Fibroblast of skin of back (primary cell): ENCODE data around the gene SCYL2.
"Not testable (repeated sequence)": the region's sequence is repeated elsewhere in the genome, so short reads cannot be mapped to it uniquely, and the experiment has no call there.

Experiments
- DNase-seq: peaks from one replicate; pipeline ENCODE4 v3.0.0-alpha.2; 2013

The SCYL2 gene

DNA sequence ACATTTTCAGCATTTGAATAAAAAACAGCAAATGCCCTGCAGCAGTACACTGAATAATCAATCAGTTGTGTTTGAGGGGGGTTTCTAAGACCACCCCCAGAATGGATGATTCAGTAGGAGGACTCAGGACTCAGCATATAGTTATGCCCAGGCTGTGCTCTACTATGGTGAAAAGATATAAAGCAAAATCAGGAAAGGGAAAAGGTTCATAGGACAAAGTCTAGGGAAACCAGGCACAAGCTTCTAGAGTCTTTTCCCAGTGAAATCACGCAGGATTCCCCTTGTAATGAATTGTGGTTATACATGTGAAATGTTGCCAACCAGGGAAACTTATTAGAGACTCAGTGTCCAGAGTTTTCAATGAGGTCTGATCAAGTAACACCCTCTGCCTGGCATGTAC lies 64.9 kb downstream of the SCYL2 start:
- DNase-seq = no peak

DNA sequence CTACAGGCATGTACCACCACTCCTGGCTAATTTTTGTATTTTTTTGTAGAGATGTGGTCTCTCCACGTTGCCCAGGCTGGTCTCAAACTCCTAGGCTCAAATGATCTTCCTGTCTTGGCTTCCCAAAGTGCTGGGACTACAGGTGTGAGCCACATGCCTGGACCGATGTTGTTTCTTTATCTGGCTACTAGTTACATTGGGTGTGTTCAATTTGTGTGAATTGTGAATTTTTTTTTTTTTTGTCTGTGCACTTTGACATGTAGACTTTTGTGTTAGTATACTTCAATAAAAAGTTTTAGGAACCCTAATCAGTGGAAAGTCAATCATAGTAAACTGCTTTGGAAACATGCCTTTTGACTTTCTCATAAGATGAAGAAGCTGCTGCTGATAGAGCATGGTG lies 65.9 kb downstream of the SCYL2 start:
- DNase-seq = no peak

DNA sequence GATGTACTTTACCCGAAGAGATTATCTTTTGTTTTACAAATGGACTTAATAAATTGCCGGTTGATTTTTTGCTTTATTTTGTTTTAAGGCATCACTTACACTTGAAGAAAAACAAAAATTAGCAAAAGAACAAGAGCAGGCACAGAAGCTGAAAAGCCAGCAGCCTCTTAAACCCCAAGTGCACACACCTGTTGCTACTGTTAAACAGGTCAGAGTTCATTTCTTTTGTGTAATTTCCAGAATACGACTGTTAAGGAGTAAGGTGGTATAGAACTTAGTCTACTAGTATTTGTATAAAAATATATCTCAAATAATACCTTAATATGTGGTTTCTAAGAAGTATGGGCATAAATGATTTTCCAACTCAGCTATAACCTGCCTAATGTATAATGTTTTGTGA lies 70.3 kb downstream of the SCYL2 start:
- DNase-seq = no peak

DNA sequence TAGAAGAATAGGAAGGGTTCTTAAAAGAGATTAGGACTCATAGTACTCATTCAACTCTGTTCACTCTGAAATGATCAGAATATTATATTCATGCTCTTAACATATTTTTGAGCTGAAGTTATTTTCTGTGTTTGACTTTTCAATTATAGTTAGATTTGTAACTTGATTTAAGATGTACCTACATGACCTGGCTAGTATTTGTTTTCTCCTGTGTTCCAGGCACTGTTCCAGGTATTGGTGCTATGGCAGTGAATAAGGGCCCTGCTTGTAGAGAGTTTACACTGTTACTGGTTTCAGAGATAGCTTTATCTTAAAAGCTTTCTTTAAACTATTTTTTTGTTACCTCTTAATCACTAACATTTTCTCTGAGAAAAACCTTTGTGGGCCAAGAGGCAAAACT lies 70.8 kb downstream of the SCYL2 start:
- DNase-seq = no peak

DNA sequence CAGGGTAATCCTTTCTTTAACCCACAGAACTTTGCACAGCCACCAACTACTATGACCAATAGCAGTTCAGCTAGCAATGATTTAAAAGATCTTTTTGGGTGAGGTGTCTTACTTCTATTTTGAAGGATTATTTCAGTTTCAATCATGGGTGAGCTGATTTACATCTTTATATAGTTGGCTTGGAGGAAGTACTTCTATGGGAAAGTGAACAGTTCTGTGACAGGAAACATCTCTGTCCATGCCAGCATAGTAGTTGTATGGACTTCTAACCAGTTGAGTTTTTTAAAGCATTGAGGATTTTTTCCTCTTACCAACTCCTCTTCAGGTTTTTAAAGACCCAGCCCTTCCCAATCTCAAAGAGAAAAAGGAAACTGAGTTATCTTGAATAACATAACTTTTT lies 72.1 kb downstream of the SCYL2 start:
- DNase-seq = no peak

DNA sequence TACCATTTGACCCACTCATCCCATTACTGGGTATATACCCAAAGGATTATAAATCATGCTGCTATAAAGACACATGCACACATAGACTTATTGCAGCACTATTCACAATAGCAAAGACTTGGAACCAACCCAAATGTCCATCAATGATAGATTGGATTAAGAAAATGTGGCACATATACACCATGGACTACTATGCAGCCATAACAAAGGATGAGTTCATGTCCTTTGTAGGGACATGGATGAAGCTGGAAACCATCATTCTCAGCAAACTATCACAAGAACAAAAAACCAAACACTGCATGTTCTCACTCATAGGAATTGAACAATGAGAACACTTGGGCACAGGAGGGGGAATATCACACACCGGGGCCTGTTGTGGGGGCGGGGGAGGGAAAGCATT lies 75.9 kb downstream of the SCYL2 start:
- not testable (repeated sequence) for DNase-seq

DNA sequence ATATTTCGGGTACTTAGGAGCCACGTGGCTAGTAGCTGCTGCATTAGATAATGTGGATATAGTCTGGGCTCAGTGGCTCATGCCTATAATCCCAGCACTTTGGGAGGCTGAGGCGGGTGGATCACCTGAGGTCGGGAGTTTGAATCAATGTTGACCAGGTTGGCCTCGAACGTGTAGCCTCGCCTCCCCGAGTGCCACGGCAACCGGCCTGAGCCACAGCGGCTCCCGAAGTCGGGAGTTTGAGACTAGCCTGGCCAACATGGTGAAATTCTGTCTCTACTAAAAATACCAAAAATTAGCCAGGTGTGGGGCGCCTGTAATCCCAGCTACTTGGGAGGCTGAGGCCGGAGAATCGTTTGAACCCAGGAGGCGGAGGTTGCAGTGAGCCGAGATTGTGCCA lies 77.4 kb downstream of the SCYL2 start:
- DNase-seq = not testable (repeated sequence)

DNA sequence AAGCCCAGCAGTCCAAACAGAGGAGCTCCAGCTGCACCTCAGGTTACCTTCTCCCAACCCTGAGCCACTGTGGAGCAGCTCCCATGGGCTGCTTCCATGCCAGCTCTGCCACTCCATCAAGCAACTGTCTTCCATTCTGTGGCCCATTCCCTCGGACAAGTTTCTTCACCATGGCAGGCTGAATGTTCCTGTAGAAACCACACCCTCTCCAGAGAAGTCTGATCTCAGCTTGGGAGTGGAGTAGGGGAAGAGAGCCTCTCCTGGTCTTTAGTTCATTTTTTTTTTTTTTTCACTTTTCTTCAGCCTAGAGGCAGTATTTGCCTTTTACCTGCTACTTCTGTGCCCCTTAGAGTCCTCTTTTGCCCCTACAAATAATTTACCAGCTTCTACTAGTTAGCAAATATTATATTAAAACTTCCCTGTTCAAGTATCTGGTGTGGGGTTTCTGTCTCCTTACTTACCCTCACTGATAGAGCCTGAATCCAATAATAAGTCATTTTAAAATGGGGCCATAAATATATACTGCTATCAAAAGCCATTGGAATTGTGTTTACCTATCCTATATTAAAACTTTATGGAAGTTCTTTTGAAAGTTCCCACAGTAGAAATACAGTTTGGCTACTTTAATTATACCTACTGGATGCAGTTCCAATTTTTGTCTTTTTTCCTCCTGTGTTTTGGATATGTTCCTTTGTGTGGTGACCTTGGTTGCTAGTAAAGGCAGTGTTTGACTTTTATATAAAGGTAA lies 78.2 kb downstream of the SCYL2 start:
- no peak for DNase-seq

DNA sequence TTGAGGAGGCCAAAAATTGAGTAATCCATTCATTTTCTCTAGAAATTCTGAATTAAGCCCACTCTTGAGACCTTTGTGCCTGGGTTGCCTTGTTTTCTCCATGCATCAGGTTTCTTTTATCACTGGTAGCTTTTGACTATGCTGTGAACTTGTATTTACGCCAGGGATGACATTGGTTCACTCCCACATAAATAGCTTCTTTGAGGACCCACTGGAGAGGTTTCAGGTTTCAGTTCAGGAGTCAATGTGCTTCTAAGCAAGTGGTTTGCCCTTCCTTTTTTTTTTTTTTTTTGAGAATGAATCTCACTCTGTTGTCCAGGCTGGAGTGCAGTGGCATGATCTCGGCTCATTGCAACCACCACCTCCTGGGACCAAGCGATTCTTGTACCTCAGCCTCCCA lies 79.7 kb downstream of the SCYL2 start:
- no peak for DNase-seq

GRCh38 chr12:100348657-100349454 lies 81.9 kb downstream of the SCYL2 start:
- peak; percentile 13 for DNase-seq

- DNase-seq = no peak
These were observed 89.8 kb downstream of the SCYL2 start, which contains the start of gene SLC17A8 for GRCh38 chr12:100356644-100357223. Gene SLC17A8 (plus strand): TSS chr12:100357074. CDS start chr12:100357392, 318 bp downstream.

- DNase-seq = no peak
These were observed 92.3 kb downstream of the SCYL2 start for GRCh38 chr12:100359248-100359647.

- peak; percentile 20 for DNase-seq
These were observed 92.8 kb downstream of the SCYL2 start for GRCh38 chr12:100359822-100360221.

DNA sequence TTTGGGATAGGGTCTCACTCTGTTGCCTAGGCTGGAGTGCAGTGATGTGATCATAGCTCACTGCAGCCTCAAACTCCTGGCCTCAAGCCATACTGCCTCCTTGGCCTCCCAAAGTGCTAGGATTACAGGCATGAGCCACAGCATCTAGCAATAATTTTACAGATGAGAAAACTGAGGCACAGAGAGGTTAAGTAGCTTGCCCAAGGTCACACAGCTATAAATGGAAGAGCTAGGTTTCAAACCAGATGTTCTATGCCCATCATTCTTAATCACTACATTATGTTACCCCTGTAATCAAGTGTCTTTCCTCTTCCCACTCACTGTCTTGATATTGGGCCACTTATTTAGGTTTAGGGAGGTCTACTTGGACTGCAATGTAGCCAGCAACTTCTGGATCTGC lies 93.5 kb downstream of the SCYL2 start:
- no peak for DNase-seq

- DNase-seq = no peak
These were observed 97.3 kb downstream of the SCYL2 start for GRCh38 chr12:100364324-100364723.

DNA sequence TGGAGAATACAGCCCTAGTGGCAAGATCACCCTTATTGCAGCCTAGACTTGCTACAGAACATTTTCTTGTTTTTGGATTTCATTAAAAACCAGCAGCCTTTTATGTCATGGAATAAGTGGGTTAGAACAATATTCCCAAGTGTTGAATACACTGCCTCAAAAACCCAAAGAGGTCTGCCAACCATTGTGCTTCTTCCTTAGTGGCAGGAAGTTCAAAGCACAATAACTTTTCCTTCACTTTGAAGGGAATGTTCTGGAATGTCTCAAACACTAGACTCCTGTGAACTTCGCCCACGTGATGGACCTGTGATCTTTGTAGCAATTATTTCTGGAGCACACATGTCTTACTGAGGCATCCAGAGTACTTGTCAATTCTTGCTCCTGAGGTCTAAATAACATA lies 98.4 kb downstream of the SCYL2 start:
- no peak for DNase-seq

GRCh38 chr12:100368066-100368465 lies 101.1 kb downstream of the SCYL2 start:
- DNase-seq = no peak

- DNase-seq = no peak
These were observed 104.2 kb downstream of the SCYL2 start for GRCh38 chr12:100371146-100371545.

GRCh38 chr12:100372853-100373640 lies 106.1 kb downstream of the SCYL2 start:
- no peak for DNase-seq

- DNase-seq = peak; percentile 14
These were observed 108.2 kb downstream of the SCYL2 start for GRCh38 chr12:100375038-100375735.

GRCh38 chr12:100376161-100376560 lies 109.2 kb downstream of the SCYL2 start:
- DNase-seq = no peak

- no peak for DNase-seq
These were observed 114.4 kb downstream of the SCYL2 start for GRCh38 chr12:100381379-100381778.
